Sigmoid colon (tissue), 4 donors: ENCODE data around the gene ANKRD18B.
"Not testable (repeated sequence)": the region's sequence is repeated elsewhere in the genome, so short reads cannot be mapped to it uniquely, and the experiment has no call there.

ENCODE experiments used
- CTCF ChIP-seq, 4 experiments: fragments of 450-650 bp in 3 of 4; fragments of 200-600 bp in 1 of 4; IDR thresholded peaks; one replicate each; pipeline ENCODE4 v1.5.1; 2016 to 2019; ENCODE audit warnings: antibody characterized with exemption in 4 of 4, mild to moderate bottlenecking in 3 of 4, moderate library complexity in 2 of 4
- EP300 ChIP-seq, 4 donors: sonication (generic); formaldehyde crosslinking; IDR thresholded peaks; one replicate each; pipeline ENCODE4 v1.6.1; 2017; ENCODE audit warnings: antibody characterized with exemption in 4 of 4
- POLR2AphosphoS5 ChIP-seq, 4 donors: sonication (generic); formaldehyde crosslinking; IDR thresholded peaks; one replicate each; pipeline ENCODE4 v1.6.1; 2017; ENCODE audit warnings: antibody characterized with exemption in 4 of 4

GRCh38 chr9:33582686-33583085, 58.6 kb downstream of the ANKRD18B start:
- TF ChIP-seq CTCF, POLR2AphosphoS5, EP300 (IDR thresholded peaks at IDR 0.05): not testable (repeated sequence)
